ENCODE results near the gene CD58. TPM values are rescaled to one million over a fixed set of nuclear protein-coding genes. Genes with fewer than 3 reads are reported as not detected.

The CD58 gene
- total and polyA plus RNA-seq, 7 donors, result 4.7 to 11.9 (median 7.8) TPM

- no peak overlapping the region for H3K27ac ChIP-seq
- 54 to 70% (median 54%) methylated on average over 3 of the region's 3 CpGs for WGBS, 3 donors
Measured at GRCh38 chr1:116533429-116533820, 37.4 kb downstream of the CD58 start.

DNA sequence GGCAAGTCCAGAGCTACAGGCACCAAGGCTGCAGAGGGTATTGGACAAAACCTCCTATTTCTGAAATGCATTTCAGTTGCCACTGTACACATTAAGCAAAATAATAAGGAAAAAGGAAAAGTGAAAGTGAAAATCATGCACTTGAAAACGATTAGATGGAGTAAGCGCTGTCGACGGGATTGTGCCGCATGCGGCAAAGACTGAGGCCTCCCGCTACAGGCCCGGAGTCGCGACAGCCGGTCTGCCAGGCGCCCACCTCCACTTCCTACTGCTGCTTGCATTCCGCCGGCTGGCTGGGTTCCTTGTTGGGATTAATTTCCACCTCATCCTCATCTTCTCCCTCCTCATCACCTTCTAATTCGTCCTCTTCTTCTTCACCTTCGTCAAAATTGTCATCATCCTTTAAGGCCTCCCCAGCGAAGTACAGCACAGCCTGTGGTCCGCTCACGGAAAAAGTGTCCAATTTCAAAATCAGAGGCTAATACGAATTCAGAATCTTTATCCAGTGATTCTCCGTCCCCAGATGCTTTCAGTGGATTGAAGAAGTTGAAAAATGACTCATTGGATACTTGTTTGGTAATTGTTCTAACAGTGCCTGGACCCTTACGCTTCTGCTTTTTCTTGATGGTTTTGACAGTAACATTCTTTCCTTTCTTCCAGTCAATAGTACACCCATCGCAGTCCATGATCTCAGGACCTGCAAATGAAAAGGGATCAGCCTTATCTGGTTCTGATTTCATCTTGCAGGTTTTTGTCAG lies 38.0 kb downstream of the CD58 start:
- TF ChIP-seq, protein P1, sequence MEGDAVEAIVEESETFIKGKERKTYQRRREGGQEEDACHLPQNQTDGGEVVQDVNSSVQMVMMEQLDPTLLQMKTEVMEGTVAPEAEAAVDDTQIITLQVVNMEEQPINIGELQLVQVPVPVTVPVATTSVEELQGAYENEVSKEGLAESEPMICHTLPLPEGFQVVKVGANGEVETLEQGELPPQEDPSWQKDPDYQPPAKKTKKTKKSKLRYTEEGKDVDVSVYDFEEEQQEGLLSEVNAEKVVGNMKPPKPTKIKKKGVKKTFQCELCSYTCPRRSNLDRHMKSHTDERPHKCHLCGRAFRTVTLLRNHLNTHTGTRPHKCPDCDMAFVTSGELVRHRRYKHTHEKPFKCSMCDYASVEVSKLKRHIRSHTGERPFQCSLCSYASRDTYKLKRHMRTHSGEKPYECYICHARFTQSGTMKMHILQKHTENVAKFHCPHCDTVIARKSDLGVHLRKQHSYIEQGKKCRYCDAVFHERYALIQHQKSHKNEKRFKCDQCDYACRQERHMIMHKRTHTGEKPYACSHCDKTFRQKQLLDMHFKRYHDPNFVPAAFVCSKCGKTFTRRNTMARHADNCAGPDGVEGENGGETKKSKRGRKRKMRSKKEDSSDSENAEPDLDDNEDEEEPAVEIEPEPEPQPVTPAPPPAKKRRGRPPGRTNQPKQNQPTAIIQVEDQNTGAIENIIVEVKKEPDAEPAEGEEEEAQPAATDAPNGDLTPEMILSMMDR (IDR thresholded peaks at IDR 0.05), result no peak
- H3K27me3 ChIP-seq (ENCODE audit: insufficient read depth in 3 of 3, low read length in 2 of 3), result no peaks in the 10 kb centered on the region
- no peak overlapping the region for H3K27ac ChIP-seq
- intact Hi-C loops (cut with DNase I), result no loop called here
- ATAC-seq, result no peak
- no peaks in the 10 kb centered on the region for H3K9me3 ChIP-seq
- DNase-seq, result no peak
- no peak overlapping the region for H3K4me3 ChIP-seq
- WGBS, 3 donors, result 96 to 97% (median 97%) methylated on average over 23 of the region's 23 CpGs
- peaks cover 4 to 30% of the 10 kb centered on the region in 2 donors for H3K36me3 ChIP-seq (ENCODE audit: insufficient read depth in 1 of 2, low read depth in 1 of 2)
- H3K4me1 ChIP-seq, result no peaks in the 10 kb centered on the region

More at GRCh38 chr1:116533429-116533820, 37.4 kb downstream of the CD58 start:
- TF ChIP-seq, protein P1 (IDR thresholded peaks at IDR 0.05), result no peak
- intact Hi-C loops (cut with DNase I), result no loop called here
- Histone ChIP-seq H3K27me3 (ENCODE audit: insufficient read depth in 3 of 3, low read length in 2 of 3) (no peaks in the 10 kb centered on the region), H3K36me3 (ENCODE audit: insufficient read depth in 1 of 2, low read depth in 1 of 2) (peaks cover 4 to 30% of the 10 kb centered on the region in 2 donors), H3K4me1 (no peaks in the 10 kb centered on the region), H3K9me3 (no peaks in the 10 kb centered on the region), H3K4me3 (no peak overlapping the region)
- no peak for DNase-seq
- ATAC-seq, result no peak

GRCh38 chr1:116531917-116532316 lies 38.9 kb downstream of the CD58 start:
- ATAC-seq, result no peak
- Histone ChIP-seq H3K4me3 (no peak overlapping the region), H3K27ac (no peak overlapping the region), H3K27me3 (ENCODE audit: insufficient read depth in 3 of 3, low read length in 2 of 3) (no peaks in the 10 kb centered on the region), H3K9me3 (no peaks in the 10 kb centered on the region), H3K36me3 (ENCODE audit: insufficient read depth in 1 of 2, low read depth in 1 of 2) (peaks cover 4 to 28% of the 10 kb centered on the region in 2 donors), H3K4me1 (no peaks in the 10 kb centered on the region)
- intact Hi-C loops (cut with DNase I), result no loop called here
- TF ChIP-seq, protein P1 (IDR thresholded peaks at IDR 0.05), result no peak
- WGBS, 3 donors, result 90 to 95% (median 93%) methylated on average over 13 of the region's 13 CpGs
- no peak for DNase-seq

DNA sequence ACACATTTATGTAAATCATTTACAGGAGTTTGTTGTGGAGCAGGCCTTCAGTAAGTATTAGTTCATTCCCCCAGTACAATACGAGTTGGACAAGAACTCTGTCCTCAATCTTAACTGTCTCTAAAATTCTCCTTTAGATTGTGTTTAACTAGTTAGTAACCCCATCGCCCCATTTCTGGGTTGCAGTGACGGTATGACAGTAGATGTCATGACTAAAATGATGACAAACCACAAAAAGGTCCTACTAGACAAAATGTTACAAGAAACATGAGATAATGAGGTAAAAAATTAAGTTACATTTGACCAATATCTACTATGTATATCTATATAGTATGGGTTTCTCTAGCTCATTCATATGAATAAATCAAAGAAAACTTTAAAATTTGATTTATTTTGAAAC lies 41.1 kb downstream of the CD58 start:
- Histone ChIP-seq H3K36me3 (ENCODE audit: insufficient read depth in 1 of 2, low read depth in 1 of 2) (peaks cover 4 to 16% of the 10 kb centered on the region in 2 donors), H3K27ac (no peak overlapping the region), H3K27me3 (ENCODE audit: insufficient read depth in 3 of 3, low read length in 2 of 3) (no peaks in the 10 kb centered on the region), H3K4me3 (no peak overlapping the region), H3K9me3 (no peaks in the 10 kb centered on the region), H3K4me1 (no peaks in the 10 kb centered on the region)
- intact Hi-C loops (cut with DNase I), result no loop called here
- TF ChIP-seq, protein P1 (IDR thresholded peaks at IDR 0.05), result no peak
- ATAC-seq, result no peak
- WGBS, 3 donors, result 93 to 95% (median 93%) methylated on average over 3 of the region's 3 CpGs
- DNase-seq, result no peak

All from psoas muscle (tissue), 8 donors.